Measurements from ENCODE around the gene FADS2.

- TF ChIP-seq, protein P1, sequence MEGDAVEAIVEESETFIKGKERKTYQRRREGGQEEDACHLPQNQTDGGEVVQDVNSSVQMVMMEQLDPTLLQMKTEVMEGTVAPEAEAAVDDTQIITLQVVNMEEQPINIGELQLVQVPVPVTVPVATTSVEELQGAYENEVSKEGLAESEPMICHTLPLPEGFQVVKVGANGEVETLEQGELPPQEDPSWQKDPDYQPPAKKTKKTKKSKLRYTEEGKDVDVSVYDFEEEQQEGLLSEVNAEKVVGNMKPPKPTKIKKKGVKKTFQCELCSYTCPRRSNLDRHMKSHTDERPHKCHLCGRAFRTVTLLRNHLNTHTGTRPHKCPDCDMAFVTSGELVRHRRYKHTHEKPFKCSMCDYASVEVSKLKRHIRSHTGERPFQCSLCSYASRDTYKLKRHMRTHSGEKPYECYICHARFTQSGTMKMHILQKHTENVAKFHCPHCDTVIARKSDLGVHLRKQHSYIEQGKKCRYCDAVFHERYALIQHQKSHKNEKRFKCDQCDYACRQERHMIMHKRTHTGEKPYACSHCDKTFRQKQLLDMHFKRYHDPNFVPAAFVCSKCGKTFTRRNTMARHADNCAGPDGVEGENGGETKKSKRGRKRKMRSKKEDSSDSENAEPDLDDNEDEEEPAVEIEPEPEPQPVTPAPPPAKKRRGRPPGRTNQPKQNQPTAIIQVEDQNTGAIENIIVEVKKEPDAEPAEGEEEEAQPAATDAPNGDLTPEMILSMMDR (IDR thresholded peaks at IDR 0.05) = no peak
- no peak for TF ChIP-seq POLR2A (IDR thresholded peaks at IDR 0.05)
Measured at GRCh38 chr11:61793083-61793828, 34.8 kb upstream of the FADS2 start.
